ENCODE measurements around the gene AP3M1.

Gene AP3M1

GRCh38 chr10:74086317-74086716 lies 64.3 kb downstream of the AP3M1 start:
- in situ Hi-C loops (cut with MboI; ENCODE audit: low pct_unique_long_range_greater_than_20kb, low sequenced_read_pairs), result no loop called here
- no peak for DNase-seq

DNA sequence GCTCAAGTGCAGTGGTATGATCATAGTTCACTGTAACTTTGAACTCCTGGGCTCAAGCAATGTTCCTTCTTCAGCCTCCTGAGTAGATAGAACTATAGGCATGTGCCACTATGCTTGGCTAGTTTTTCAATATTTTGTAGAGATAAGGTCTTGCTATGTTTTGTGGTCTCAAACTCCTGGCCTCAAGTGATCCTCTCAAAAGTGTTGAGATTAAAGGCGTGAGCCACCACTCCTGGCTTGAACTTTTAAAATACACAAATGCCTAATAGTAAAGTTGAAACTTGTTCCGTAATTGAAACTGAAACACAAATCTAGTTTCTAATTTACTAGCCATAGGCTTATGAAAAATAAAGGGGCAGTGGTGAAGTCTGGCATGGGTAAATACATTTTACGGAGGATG lies 65.7 kb downstream of the AP3M1 start:
- no peak for DNase-seq
- in situ Hi-C loops (cut with MboI; ENCODE audit: low pct_unique_long_range_greater_than_20kb, low sequenced_read_pairs), result no loop called here

GRCh38 chr10:74083304-74083703 lies 67.3 kb downstream of the AP3M1 start:
- DNase-seq, result no peak
- in situ Hi-C loops (cut with MboI; ENCODE audit: low pct_unique_long_range_greater_than_20kb, low sequenced_read_pairs), result no loop called here

DNA sequence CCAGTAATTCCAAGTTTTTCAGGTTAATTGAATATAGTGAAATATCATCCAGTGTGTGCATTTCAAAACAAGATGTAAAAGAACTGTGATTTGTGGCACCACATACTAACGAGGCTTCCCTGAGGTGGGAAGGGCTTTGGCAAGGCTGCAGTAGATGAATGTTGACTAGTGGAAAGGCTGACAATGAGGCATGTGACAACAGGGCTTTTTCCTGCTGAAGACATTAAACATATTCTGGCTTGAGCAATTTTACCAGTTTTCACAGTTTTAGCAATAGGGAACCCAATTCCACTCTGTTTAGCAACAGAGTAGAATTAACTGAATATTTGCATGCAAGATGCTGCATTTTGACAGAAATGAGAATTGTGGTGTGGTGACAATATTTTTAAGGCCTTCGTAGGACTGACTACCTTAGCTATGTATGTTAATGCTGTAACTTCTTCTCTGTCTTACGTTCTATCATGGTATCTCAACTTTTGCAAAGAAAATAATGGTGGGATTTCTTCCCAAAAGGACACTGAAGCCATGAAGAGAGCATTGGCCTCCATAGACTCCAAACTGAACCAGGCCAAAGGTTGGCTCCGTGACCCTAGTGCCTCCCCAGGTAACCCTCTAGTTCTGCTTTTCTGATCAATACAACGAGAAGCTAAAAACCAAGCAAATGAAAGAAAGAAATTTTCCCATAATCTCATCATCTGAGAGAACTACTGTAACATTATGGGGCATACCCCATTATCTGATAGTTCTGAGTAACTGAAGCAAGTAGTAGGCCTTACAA lies 68.5 kb downstream of the AP3M1 start:
- no peak for DNase-seq
- in situ Hi-C loops (cut with MboI; ENCODE audit: low pct_unique_long_range_greater_than_20kb, low sequenced_read_pairs), result no loop called here

DNA sequence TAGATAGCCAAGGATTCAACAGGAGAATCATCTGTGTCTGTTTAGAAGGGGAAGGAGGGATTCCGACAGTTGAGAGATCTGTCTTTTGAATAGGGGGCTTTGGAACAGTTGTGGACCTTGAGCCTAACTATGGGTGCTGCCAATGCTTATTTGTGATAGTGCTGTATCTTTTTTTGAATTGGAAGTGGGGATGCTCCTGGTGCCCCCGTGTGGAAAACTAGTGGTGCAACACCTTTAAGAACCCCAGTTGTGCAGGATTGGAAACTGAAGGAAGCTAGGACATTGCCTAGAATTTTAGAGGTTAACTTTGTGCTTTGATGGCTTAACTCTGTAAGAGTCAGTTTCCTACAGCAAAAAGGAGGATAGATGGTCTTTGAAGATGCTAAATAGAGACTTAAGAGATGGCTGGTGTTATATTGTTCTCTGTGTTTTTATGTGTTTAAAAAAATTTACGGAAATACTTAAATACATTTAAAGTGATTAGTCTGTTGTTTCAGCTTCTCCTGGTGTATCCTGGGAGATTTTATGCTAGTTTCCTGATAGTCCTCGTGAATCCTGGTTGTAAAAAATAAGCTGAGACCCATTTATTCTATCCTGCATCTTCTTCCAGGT lies 69.3 kb downstream of the AP3M1 start:
- in situ Hi-C loops (cut with MboI; ENCODE audit: low pct_unique_long_range_greater_than_20kb, low sequenced_read_pairs), result no loop called here
- DNase-seq, result peak; percentile 82

GRCh38 chr10:74079936-74080590 lies 70.6 kb downstream of the AP3M1 start:
- in situ Hi-C loops (cut with MboI; ENCODE audit: low pct_unique_long_range_greater_than_20kb, low sequenced_read_pairs), result no loop called here
- no peak for DNase-seq

GRCh38 chr10:74079028-74079935 lies 71.3 kb downstream of the AP3M1 start:
- no peak for DNase-seq

GRCh38 chr10:74078037-74078436 lies 72.6 kb downstream of the AP3M1 start:
- DNase-seq, result no peak
- in situ Hi-C loops (cut with MboI; ENCODE audit: low pct_unique_long_range_greater_than_20kb, low sequenced_read_pairs), result no loop called here

More at GRCh38 chr10:74079028-74079935, 71.3 kb downstream of the AP3M1 start:
- in situ Hi-C loops (cut with MboI; ENCODE audit: low pct_unique_long_range_greater_than_20kb, low sequenced_read_pairs), result no loop called here

GRCh38 chr10:74077416-74077815 lies 73.2 kb downstream of the AP3M1 start:
- in situ Hi-C loops (cut with MboI; ENCODE audit: low pct_unique_long_range_greater_than_20kb, low sequenced_read_pairs), result no loop called here
- no peak for DNase-seq

GRCh38 chr10:74076961-74077360 lies 73.7 kb downstream of the AP3M1 start:
- DNase-seq, result no peak
- in situ Hi-C loops (cut with MboI; ENCODE audit: low pct_unique_long_range_greater_than_20kb, low sequenced_read_pairs), result no loop called here

DNA sequence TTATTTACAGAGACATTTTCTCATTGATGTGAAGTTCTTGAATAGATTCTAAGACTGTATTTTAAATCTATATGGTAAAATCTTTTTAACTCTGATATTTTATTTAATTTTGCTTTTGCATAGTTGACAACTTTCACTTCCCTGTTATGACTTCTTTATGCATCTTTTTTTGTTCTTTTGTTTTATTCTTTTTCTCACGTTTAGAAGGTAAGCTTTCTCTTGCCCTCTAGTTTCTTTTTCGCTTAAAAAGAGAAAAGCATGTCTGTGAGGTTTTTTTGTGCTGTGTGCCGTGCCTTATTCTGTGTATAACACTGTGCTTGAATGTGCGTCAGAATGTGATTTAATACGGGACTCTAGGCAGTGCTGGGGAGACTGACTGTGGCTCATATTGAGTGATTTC lies 74.7 kb downstream of the AP3M1 start:
- in situ Hi-C loops (cut with MboI; ENCODE audit: low pct_unique_long_range_greater_than_20kb, low sequenced_read_pairs), result no loop called here
- DNase-seq, result no peak

GRCh38 chr10:74072503-74072902 lies 78.1 kb downstream of the AP3M1 start:
- no peak for DNase-seq
- in situ Hi-C loops (cut with MboI; ENCODE audit: low pct_unique_long_range_greater_than_20kb, low sequenced_read_pairs), result no loop called here

- in situ Hi-C loops (cut with MboI; ENCODE audit: low pct_unique_long_range_greater_than_20kb, low sequenced_read_pairs), result no loop called here
- DNase-seq, result no peak
Observed at GRCh38 chr10:74071157-74071556, 79.5 kb downstream of the AP3M1 start.

Measured in KBM-7 (cell line).